ENCODE results near the gene INSIG2.

GRCh38 chr2:118118479-118118878, 30.2 kb downstream of the INSIG2 start:
- TF ChIP-seq CTCF (optimal IDR thresholded peaks at IDR 0.05 in 1 of 3, IDR thresholded peaks at IDR 0.05 in 1 of 3, conservative IDR thresholded peaks at IDR 0.05 in 1 of 3; ENCODE audit: extremely low read depth in 1 of 3, insufficient read depth in 2 of 3, low read length in 3 of 3), result no peak
- no peak for TF ChIP-seq EZH2 (IDR thresholded peaks at IDR 0.05; ENCODE audit: low read length)
